HepG2 (cell line): ENCODE results near the gene ARAP3. TPM values are rescaled to one million over a fixed set of nuclear protein-coding genes. Genes with fewer than 3 reads are reported as not detected.

Experiments used
- AHR ChIP-seq: IDR thresholded peaks from 2 replicates; pipeline ENCODE4 v1.6.1; 2018; ENCODE audit warnings: missing genetic modification reagents, missing compliant biosample characterization
- ARHGAP35 ChIP-seq: sonication (generic); formaldehyde crosslinking; IDR thresholded peaks from 2 replicates; pipeline ENCODE4 v1.9.0; 2022; ENCODE audit warnings: mild to moderate bottlenecking, inconsistent platforms, moderate library complexity, missing genetic modification reagents, borderline replicate concordance
- ATF7-NPFF ChIP-seq: sonication (generic); formaldehyde crosslinking; IDR thresholded peaks from 2 replicates; pipeline ENCODE4 v1.8.1; 2023; ENCODE audit warnings: mild to moderate bottlenecking, low read depth, missing genetic modification reagents, moderate library complexity
- CCDC6 ChIP-seq: sonication (generic); formaldehyde crosslinking; IDR thresholded peaks from 2 replicates; pipeline ENCODE4 v1.8.1; 2022; ENCODE audit warnings: mild to moderate bottlenecking, missing genetic modification reagents, moderate library complexity
- DMAP1 ChIP-seq: IDR thresholded peaks from 2 replicates; pipeline ENCODE4 v1.6.1; 2016
- ERF ChIP-seq: IDR thresholded peaks from 2 replicates; pipeline ENCODE4 v1.6.1; 2018; ENCODE audit warnings: missing biosample characterization, missing genetic modification reagents
- GATAD2A ChIP-seq: IDR thresholded peaks from 2 replicates; pipeline ENCODE4 v1.6.1; 2016
- GTF2F1 ChIP-seq: fragments of 150-350 bp; IDR thresholded peaks from 2 replicates; pipeline ENCODE4 v1.6.1; 2014; ENCODE audit warnings: low read length
- HCFC1 ChIP-seq: fragments of 150-350 bp; IDR thresholded peaks from 2 replicates; pipeline ENCODE4 v1.6.1; 2014; ENCODE audit warnings: low read depth, low read length
- HOXA7 ChIP-seq: sonication (generic); formaldehyde crosslinking; IDR thresholded peaks from 2 replicates; pipeline ENCODE4 v1.8.1; 2022; ENCODE audit warnings: mild to moderate bottlenecking, missing genetic modification reagents, moderate library complexity
- IKZF5 ChIP-seq: IDR thresholded peaks from 2 replicates; pipeline ENCODE4 v1.6.1; 2018; ENCODE audit warnings: missing genetic modification reagents, mild to moderate bottlenecking, missing compliant biosample characterization
- PAWR ChIP-seq: sonication (generic); formaldehyde crosslinking; IDR thresholded peaks from 2 replicates; pipeline ENCODE4 v1.4.0; 2020; ENCODE audit warnings: missing genetic modification reagents, mild to moderate bottlenecking, borderline replicate concordance
- POGZ ChIP-seq: sonication (generic); formaldehyde crosslinking; IDR thresholded peaks from 2 replicates; pipeline ENCODE4 v1.4.0; 2020; ENCODE audit warnings: mild to moderate bottlenecking, missing genetic modification reagents
- SMAD1 ChIP-seq: sonication (generic); formaldehyde crosslinking; IDR thresholded peaks from 2 replicates; pipeline ENCODE4 v1.4.0; 2020; ENCODE audit warnings: missing genetic modification reagents, low read depth, mild to moderate bottlenecking, borderline replicate concordance
- SRSF1 ChIP-seq: fragments of 200-400 bp; formaldehyde crosslinking; optimal IDR thresholded peaks from 2 replicates; pipeline ENCODE3; 2017; ENCODE audit warnings: mild to moderate bottlenecking, low read depth, low read length, moderate library complexity
- UBTF ChIP-seq: sonication (generic); formaldehyde crosslinking; IDR thresholded peaks from 2 replicates; pipeline ENCODE4 v1.4.0; 2020; ENCODE audit warnings: mild to moderate bottlenecking, missing genetic modification reagents
- ZBTB14 ChIP-seq: sonication (generic); formaldehyde crosslinking; IDR thresholded peaks from 2 replicates; pipeline ENCODE4 v1.4.0; 2020; ENCODE audit warnings: missing genetic modification reagents
- ZBTB37 ChIP-seq: sonication (generic); formaldehyde crosslinking; IDR thresholded peaks from 2 replicates; pipeline ENCODE4 v1.4.0; 2020; ENCODE audit warnings: mild to moderate bottlenecking, missing genetic modification reagents
- ZBTB8A ChIP-seq: sonication (generic); formaldehyde crosslinking; IDR thresholded peaks from 2 replicates; pipeline ENCODE4 v1.4.0; 2020; ENCODE audit warnings: mild to moderate bottlenecking, low read depth, missing genetic modification reagents, borderline replicate concordance
- ZC3H13 ChIP-seq: sonication (generic); formaldehyde crosslinking; IDR thresholded peaks from 2 replicates; pipeline ENCODE4 v1.8.1; 2023; ENCODE audit warnings: mild to moderate bottlenecking, missing genetic modification reagents, moderate library complexity
- ZNF326 ChIP-seq: sonication (generic); formaldehyde crosslinking; IDR thresholded peaks from 2 replicates; pipeline ENCODE4 v1.4.0; 2020; ENCODE audit warnings: missing genetic modification reagents, borderline replicate concordance
- ZNF550 ChIP-seq: sonication (generic); formaldehyde crosslinking; IDR thresholded peaks from 2 replicates; pipeline ENCODE4 v1.4.0; 2020; ENCODE audit warnings: mild to moderate bottlenecking, missing genetic modification reagents, borderline replicate concordance
- ZNF556 ChIP-seq: sonication (generic); formaldehyde crosslinking; IDR thresholded peaks from 2 replicates; pipeline ENCODE4 v1.4.0; 2020; ENCODE audit warnings: mild to moderate bottlenecking, missing genetic modification reagents, borderline replicate concordance
- ZNF616 ChIP-seq: sonication (generic); formaldehyde crosslinking; IDR thresholded peaks from 2 replicates; pipeline ENCODE4 v1.5.0; 2020; ENCODE audit warnings: low read depth, mild to moderate bottlenecking, missing genetic modification reagents
- ZNF674 ChIP-seq: sonication (generic); formaldehyde crosslinking; IDR thresholded peaks from 2 replicates; pipeline ENCODE4 v1.5.0; 2020; ENCODE audit warnings: low read depth, mild to moderate bottlenecking, missing genetic modification reagents
- ZSCAN20 ChIP-seq: sonication (generic); formaldehyde crosslinking; IDR thresholded peaks from 2 replicates; pipeline ENCODE4 v1.4.0; 2020; ENCODE audit warnings: missing genetic modification reagents, mild to moderate bottlenecking, borderline replicate concordance
- polyA plus RNA-seq, 8 experiments: library from polyadenylated mRNA; depleted of rRNA in 3 of 8; stranded (reverse) in 7 of 8; unstranded in 1 of 8; fragments of >200 nt; fragmentation: Illumina TruSeq in 4 of 8; extraction: Trizol in 4 of 8; gene quantifications; 2 replicates each; pipeline versions ENCODE4 v1.2.1 to v1.2.3, GENCODE V29; 2011 to 2016; ENCODE audit warnings: low read depth in 4 of 8, missing spikeins in 1 of 8, mixed read lengths in 1 of 8; ENCODE audit not compliant: insufficient read depth in 1 of 8
- total RNA-seq, 5 experiments: library from RNA; depleted of rRNA; stranded (reverse); fragments of >200 nt; fragmentation: Illumina TruSeq; extraction: Trizol; gene quantifications; 2 replicates each; pipeline ENCODE4 v1.2.3, GENCODE V29; 2016; ENCODE audit warnings: low read depth in 1 of 5

The ARAP3 gene
- total and polyA plus RNA-seq, 2 of the 13 experiments (the other 11 are each of a cell fraction or from before 2014, with no cell fraction given) = 0.25 TPM; not detected in 1

GRCh38 chr5:141637123-141637766 lies 44.8 kb downstream of the ARAP3 start (continued):
- TF ChIP-seq AHR (CRISPR knock-in tag) = no peak
- no peak for TF ChIP-seq ZBTB37 (CRISPR knock-in tag)
- 0 out of 2 replicates have a peak, but pooled peaks have one; percentile 15 for TF ChIP-seq GATAD2A (CRISPR knock-in tag)
- peak; percentile 31 for TF ChIP-seq SRSF1
- TF ChIP-seq GTF2F1 = no peak
- TF ChIP-seq ZNF556 (CRISPR knock-in tag) = no peak
- TF ChIP-seq ZNF616 = no peak
- TF ChIP-seq ZC3H13 (CRISPR knock-in tag) = peak; percentile 78; the same call in 1 of the 2 replicates
- 0 out of 2 replicates have a peak, but pooled peaks have one; percentile 5 for TF ChIP-seq CCDC6 (CRISPR knock-in tag)
- no peak for TF ChIP-seq ERF (CRISPR knock-in tag)
- TF ChIP-seq ARHGAP35 (CRISPR knock-in tag) = no peak
- no peak for TF ChIP-seq ZNF550 (CRISPR knock-in tag)
- no peak for TF ChIP-seq ATF7-NPFF (CRISPR knock-in tag)
- no peak for TF ChIP-seq ZBTB8A
- no peak for TF ChIP-seq ZNF326 (CRISPR knock-in tag)
- no peak for TF ChIP-seq HOXA7
- peak; percentile 63 for TF ChIP-seq UBTF (CRISPR knock-in tag)
- no peak; the same call in 1 of the 2 replicates for TF ChIP-seq PAWR (CRISPR knock-in tag)
- TF ChIP-seq SMAD1 (CRISPR knock-in tag) = no peak
- TF ChIP-seq ZSCAN20 (CRISPR knock-in tag) = no peak
- TF ChIP-seq IKZF5 (CRISPR knock-in tag) = 0 out of 2 replicates have a peak, but pooled peaks have one; percentile 5
- TF ChIP-seq HCFC1 = no peak
- no peak for TF ChIP-seq ZNF674 (CRISPR knock-in tag)
- TF ChIP-seq ZBTB14 (CRISPR knock-in tag) = peak; percentile 64
- TF ChIP-seq POGZ = no peak
- peak; percentile 29; the same call in 1 of the 2 replicates for TF ChIP-seq DMAP1 (CRISPR knock-in tag)
